ENCODE results near the gene AGMO. TPM values are rescaled to one million over a fixed set of nuclear protein-coding genes. Genes with fewer than 3 reads are reported as not detected.

The AGMO gene
- total RNA-seq, 1 experiment from 2014 or later: 0.77 TPM

- DNase-seq (ENCODE audit: low spot score) (no peak), ATAC-seq (no peak)
- POLR2A ChIA-PET: no interaction called here
- Mint-ChIP-seq H3K27me3 (ENCODE audit: low read depth) (no peaks in the 10 kb centered on the region), H3K4me3 (no peak overlapping the region), H3K27ac (no peak overlapping the region), H3K36me3 (peaks cover 27% of the 10 kb centered on the region), H3K9me3 (peaks cover 29% of the 10 kb centered on the region), H3K4me1 (no peaks in the 10 kb centered on the region)
- TF ChIP-seq CREB1 (CRISPR knock-in tag; IDR thresholded peaks at IDR 0.05): no peak
- no peak for TF ChIP-seq NR3C1 (CRISPR knock-in tag; conservative IDR thresholded peaks at IDR 0.05; ENCODE audit: low read depth)
- TF ChIP-seq GRHL2 (CRISPR knock-in tag; IDR thresholded peaks at IDR 0.05; ENCODE audit: insufficient replicate concordance, severe bottlenecking): no peak
- TF ChIP-seq ZNF263 (CRISPR knock-in tag; IDR thresholded peaks at IDR 0.05; ENCODE audit: low read depth): no peak
- TF ChIP-seq ZNF423 (CRISPR knock-in tag; IDR thresholded peaks at IDR 0.05): no peak
- no peak for TF ChIP-seq HMGA2 (CRISPR knock-in tag; IDR thresholded peaks at IDR 0.05)
- no peak for TF ChIP-seq TEAD4 (CRISPR knock-in tag; IDR thresholded peaks at IDR 0.05)
- TF ChIP-seq, protein P1, sequence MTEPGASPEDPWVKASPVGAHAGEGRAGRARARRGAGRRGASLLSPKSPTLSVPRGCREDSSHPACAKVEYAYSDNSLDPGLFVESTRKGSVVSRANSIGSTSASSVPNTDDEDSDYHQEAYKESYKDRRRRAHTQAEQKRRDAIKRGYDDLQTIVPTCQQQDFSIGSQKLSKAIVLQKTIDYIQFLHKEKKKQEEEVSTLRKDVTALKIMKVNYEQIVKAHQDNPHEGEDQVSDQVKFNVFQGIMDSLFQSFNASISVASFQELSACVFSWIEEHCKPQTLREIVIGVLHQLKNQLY (CRISPR knock-in tag; IDR thresholded peaks at IDR 0.05): no peak
- no peak for TF ChIP-seq ZNF121 (CRISPR knock-in tag; IDR thresholded peaks at IDR 0.05)
- TF ChIP-seq HMGXB4 (CRISPR knock-in tag; IDR thresholded peaks at IDR 0.05): no peak
- no peak for TF ChIP-seq ELF4 (CRISPR knock-in tag; IDR thresholded peaks at IDR 0.05; ENCODE audit: low read depth)
- TF ChIP-seq ZNF532 (CRISPR knock-in tag; IDR thresholded peaks at IDR 0.05; ENCODE audit: borderline replicate concordance): no peak
- TF ChIP-seq STAT6 (CRISPR knock-in tag; conservative IDR thresholded peaks at IDR 0.05; ENCODE audit: low read depth): no peak
- no peak for TF ChIP-seq ZNF416 (CRISPR knock-in tag; IDR thresholded peaks at IDR 0.05)
- CTCF ChIA-PET: no interaction called here
Observed at GRCh38 chr7:15341817-15342216, 220.0 kb downstream of the AGMO start.

- peaks cover 21% of the 10 kb centered on the region for H3K36me3 Mint-ChIP-seq
- POLR2A ChIA-PET: no interaction called here
- H3K9me3 Mint-ChIP-seq: peaks cover 24% of the 10 kb centered on the region
- CTCF ChIA-PET: no interaction called here
- H3K4me3 Mint-ChIP-seq: no peak overlapping the region
- TF ChIP-seq USF1 (CRISPR knock-in tag; IDR thresholded peaks at IDR 0.05) (no peak), GTF2I (CRISPR knock-in tag; conservative IDR thresholded peaks at IDR 0.05) (no peak), STAT6 (CRISPR knock-in tag; conservative IDR thresholded peaks at IDR 0.05; ENCODE audit: low read depth) (no peak), NFE2L1 (CRISPR knock-in tag; IDR thresholded peaks at IDR 0.05) (no peak)
- TF ChIP-seq, protein P2, sequence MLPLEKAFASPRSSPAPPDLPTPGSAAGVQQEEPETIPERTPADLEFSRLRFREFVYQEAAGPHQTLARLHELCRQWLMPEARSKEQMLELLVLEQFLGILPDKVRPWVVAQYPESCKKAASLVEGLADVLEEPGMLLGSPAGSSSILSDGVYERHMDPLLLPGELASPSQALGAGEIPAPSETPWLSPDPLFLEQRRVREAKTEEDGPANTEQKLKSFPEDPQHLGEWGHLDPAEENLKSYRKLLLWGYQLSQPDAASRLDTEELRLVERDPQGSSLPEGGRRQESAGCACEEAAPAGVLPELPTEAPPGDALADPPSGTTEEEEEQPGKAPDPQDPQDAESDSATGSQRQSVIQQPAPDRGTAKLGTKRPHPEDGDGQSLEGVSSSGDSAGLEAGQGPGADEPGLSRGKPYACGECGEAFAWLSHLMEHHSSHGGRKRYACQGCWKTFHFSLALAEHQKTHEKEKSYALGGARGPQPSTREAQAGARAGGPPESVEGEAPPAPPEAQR (CRISPR knock-in tag; IDR thresholded peaks at IDR 0.05): no peak
- TF ChIP-seq, protein P3, sequence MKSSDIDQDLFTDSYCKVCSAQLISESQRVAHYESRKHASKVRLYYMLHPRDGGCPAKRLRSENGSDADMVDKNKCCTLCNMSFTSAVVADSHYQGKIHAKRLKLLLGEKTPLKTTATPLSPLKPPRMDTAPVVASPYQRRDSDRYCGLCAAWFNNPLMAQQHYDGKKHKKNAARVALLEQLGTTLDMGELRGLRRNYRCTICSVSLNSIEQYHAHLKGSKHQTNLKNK (CRISPR knock-in tag; IDR thresholded peaks at IDR 0.05): no peak
- no peaks in the 10 kb centered on the region for H3K27me3 Mint-ChIP-seq (ENCODE audit: low read depth)
- H3K27ac Mint-ChIP-seq: no peak overlapping the region
- ATAC-seq: no peak
- peaks cover 35% of the 10 kb centered on the region for H3K4me1 Mint-ChIP-seq
- DNase-seq (ENCODE audit: low spot score): no peak
Observed at GRCh38 chr7:15336146-15336545, 225.7 kb downstream of the AGMO start.
